PFSK-1 (cell line): Measurements from ENCODE around the gene SIRT2.

Source experiments
- FOXP2 ChIP-seq: optimal IDR thresholded peaks from 2 replicates; pipeline ENCODE3; 2011; ENCODE audit warnings: borderline replicate concordance, control low read depth, inconsistent platforms; ENCODE audit not compliant: insufficient read depth; ENCODE audit errors: extremely low read length, extremely low read depth
- POLR2AphosphoS5 ChIP-seq: IDR thresholded peaks from 2 replicates; pipeline ENCODE4 v1.6.1; 2012; ENCODE audit warnings: low read depth, mild to moderate bottlenecking, control low read depth, low read length, moderate library complexity
- REST ChIP-seq, 2 experiments: IDR thresholded peaks; 2 replicates each; pipeline versions ENCODE4 v1.6.1 to v1.8.0; 2011 to 2012; ENCODE audit warnings: low read depth in 2 of 2, low read length in 2 of 2, control low read depth in 1 of 2, inconsistent platforms in 1 of 2, mild to moderate bottlenecking in 1 of 2, moderate library complexity in 1 of 2; ENCODE audit not compliant: insufficient read depth in 1 of 2
- SIN3A ChIP-seq: IDR thresholded peaks from 2 replicates; pipeline ENCODE4 v1.6.1; 2012; ENCODE audit warnings: mild to moderate bottlenecking, low read length, moderate library complexity, borderline replicate concordance; ENCODE audit not compliant: insufficient read depth
- TAF1 ChIP-seq: IDR thresholded peaks from 2 replicates; pipeline ENCODE4 v1.6.1; 2012; ENCODE audit warnings: low read length, control low read depth, borderline replicate concordance; ENCODE audit not compliant: insufficient read depth

Gene SIRT2

GRCh38 chr19:38901683-38902082 lies 2.3 kb upstream of the SIRT2 start:
- TF ChIP-seq FOXP2: no peak
- TF ChIP-seq SIN3A: no peak
- TF ChIP-seq REST (IDR thresholded peaks at IDR 0.05; ENCODE audit: insufficient read depth in 1 of 2, low read depth in 2 of 2, low read length in 2 of 2): no peak
- TF ChIP-seq TAF1: no peak
- no peak for TF ChIP-seq POLR2AphosphoS5

DNA sequence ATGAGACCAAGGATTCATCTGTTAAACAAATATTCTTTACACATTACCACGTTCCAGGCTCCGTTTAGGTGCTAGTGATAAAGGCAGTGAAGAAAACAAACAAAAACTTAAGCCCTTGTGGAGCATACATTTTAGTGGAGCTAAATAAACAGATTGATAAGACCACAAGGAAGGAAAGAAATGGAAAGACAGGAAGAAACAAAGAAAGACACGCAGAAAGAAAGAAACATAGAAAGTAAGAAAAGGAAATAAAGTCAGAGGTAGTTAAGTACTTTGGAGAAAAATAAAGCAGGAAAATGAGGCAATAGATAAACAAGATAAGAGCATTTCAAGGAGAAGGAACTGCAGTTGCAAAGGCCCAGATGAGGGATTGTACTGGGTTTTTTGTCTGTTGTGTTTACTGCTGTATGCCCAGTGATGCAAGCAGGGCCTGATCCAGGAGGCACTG lies 1.3 kb upstream of the SIRT2 start:
- TF ChIP-seq TAF1 (no peak), SIN3A (no peak), REST (IDR thresholded peaks at IDR 0.05; ENCODE audit: insufficient read depth in 1 of 2, low read depth in 2 of 2, low read length in 2 of 2) (no peak), FOXP2 (no peak), POLR2AphosphoS5 (no peak)

DNA sequence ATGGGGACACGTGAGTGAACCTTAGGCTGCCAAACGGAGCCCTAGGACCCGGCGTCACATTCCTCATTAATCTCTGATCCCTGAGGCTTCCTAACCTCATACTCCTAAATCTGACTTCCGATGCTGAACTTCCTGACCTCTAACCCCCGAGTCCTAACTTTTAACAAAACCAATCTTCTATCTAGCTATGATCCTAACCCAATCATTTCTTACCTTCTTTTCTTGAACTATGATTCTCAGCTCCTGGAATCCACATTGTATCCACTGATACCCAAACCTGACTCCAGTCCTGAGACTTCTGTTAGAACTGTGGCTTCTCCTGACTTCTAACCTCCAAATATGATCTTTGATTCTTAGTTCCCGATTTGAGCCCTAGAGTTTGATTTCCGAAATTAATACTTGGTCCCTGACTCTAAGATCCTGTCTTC lies 798 bp upstream of the SIRT2 start:
- TF ChIP-seq TAF1 (no peak), REST (IDR thresholded peaks at IDR 0.05; ENCODE audit: insufficient read depth in 1 of 2, low read depth in 2 of 2, low read length in 2 of 2) (no peak), FOXP2 (no peak), SIN3A (no peak), POLR2AphosphoS5 (no peak)

DNA sequence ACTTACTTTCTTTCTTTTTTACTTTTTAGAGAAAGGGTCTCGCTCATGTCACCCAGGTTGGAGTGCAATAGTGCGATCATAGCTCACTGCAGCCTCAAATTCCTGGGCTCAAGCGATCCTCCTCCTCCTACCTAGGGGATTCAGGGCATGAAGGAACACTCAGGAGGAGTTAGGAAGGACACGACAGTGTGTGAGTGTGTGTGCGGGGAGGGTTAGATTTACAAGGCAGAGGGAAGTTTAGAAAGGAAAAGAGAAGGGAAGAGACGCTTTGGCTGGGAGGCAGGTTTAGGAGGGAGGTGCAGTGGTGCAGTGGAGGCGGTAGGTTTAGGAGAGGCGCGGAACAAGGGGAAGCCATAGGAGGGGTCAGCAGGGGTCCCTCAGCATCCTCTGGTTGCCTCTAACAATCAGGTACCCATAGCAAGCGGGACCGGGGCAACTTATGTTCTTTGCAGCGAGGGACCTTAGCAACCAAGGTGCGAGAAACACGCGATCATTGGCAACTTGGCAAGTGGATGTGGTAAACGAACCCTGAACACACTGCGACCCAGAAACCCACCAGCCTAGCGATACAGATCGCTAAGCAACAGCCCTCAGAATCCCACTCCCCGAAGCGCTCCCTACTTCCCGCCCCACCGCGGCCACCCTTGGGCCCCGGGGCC lies 501 bp downstream of the SIRT2 start:
- TF ChIP-seq TAF1 (no peak), POLR2AphosphoS5 (no peak), FOXP2 (no peak), SIN3A (no peak), REST (IDR thresholded peaks at IDR 0.05; ENCODE audit: insufficient read depth in 1 of 2, low read depth in 2 of 2, low read length in 2 of 2) (no peak)

GRCh38 chr19:38894968-38895367 lies 4.5 kb downstream of the SIRT2 start:
- no peak for TF ChIP-seq POLR2AphosphoS5
- TF ChIP-seq FOXP2: no peak
- TF ChIP-seq TAF1: no peak
- no peak for TF ChIP-seq REST (IDR thresholded peaks at IDR 0.05; ENCODE audit: insufficient read depth in 1 of 2, low read depth in 2 of 2, low read length in 2 of 2)
- TF ChIP-seq SIN3A: no peak
